Measurements from ENCODE around the gene TSSK3. TPM values are rescaled to one million over a fixed set of nuclear protein-coding genes. Genes with fewer than 3 reads are reported as not detected.

Gene TSSK3
- total and polyA plus RNA-seq, 9 of the 15 experiments (the other 6 are each of a cell fraction or from before 2014, with no cell fraction given) = 0.27 to 2.8 (median 1.9) TPM

DNA sequence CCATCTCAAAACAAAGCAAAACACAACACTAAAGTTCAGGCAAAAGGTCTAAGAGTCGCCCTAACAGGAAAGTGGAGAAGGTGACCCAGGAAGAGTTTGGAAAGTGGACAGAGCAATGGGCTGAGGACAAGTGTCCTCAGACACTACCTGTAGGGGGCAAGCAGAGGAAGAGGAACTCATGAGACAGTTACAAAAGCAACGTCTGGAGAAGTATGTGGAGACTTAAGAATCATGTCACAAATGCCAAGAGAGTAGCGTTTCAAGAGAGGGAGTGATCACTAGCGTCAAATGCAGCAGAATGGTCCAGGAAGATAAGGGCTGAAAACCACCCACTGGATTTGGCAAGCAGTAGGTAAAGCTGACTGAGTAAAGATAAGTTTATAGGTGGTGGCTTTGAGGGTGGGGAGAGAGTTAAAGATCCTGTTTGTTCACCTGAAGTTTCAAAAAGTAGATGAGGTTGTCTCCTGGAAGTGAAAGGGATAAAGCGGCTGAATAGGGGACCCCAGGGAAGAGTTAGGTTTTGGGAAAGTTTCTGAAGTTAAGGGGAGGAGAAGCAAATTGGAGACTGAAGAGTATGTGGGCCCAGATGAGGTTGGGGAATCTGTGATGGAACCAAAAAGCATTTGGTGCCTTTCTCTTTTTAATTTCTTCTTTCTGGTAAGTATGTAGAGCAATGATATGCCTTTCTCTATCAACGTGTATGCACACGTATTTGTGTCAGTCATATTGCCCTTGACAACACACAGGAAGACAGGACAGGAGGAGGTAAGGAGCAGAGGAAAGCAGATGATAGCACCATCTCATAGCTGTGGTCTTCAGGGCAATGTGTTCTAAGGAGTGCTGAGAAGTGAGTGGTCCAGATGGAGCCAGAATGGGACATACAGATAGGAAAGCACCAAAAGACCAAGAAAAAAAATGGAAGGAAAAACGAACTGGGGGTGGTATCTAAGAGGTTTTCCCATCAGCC lies 28.8 kb downstream of the TSSK3 start (continued):
- peak; percentile 72 for TF ChIP-seq CCNT2 (IDR thresholded peaks at IDR 0.05; ENCODE audit: borderline replicate concordance, extremely low read depth, insufficient read length, low read depth, low read length)
- peak; percentile 98 for TF ChIP-seq TEAD4 (IDR thresholded peaks at IDR 0.05; ENCODE audit: low read length)
- TF ChIP-seq TEAD4 (CRISPR knock-in tag; IDR thresholded peaks at IDR 0.05; ENCODE audit: borderline replicate concordance) = no peak
- no peak for TF ChIP-seq HMGN3 (IDR thresholded peaks at IDR 0.05; ENCODE audit: borderline replicate concordance, extremely low read depth, insufficient read length, low read depth, low read length)
- TF ChIP-seq XRCC5 (IDR thresholded peaks at IDR 0.05; ENCODE audit: low read depth, low read length) = peak; percentile 77
- no peak for TF ChIP-seq ZFP1 (CRISPR knock-in tag; IDR thresholded peaks at IDR 0.05)
- TF ChIP-seq, protein P1, sequence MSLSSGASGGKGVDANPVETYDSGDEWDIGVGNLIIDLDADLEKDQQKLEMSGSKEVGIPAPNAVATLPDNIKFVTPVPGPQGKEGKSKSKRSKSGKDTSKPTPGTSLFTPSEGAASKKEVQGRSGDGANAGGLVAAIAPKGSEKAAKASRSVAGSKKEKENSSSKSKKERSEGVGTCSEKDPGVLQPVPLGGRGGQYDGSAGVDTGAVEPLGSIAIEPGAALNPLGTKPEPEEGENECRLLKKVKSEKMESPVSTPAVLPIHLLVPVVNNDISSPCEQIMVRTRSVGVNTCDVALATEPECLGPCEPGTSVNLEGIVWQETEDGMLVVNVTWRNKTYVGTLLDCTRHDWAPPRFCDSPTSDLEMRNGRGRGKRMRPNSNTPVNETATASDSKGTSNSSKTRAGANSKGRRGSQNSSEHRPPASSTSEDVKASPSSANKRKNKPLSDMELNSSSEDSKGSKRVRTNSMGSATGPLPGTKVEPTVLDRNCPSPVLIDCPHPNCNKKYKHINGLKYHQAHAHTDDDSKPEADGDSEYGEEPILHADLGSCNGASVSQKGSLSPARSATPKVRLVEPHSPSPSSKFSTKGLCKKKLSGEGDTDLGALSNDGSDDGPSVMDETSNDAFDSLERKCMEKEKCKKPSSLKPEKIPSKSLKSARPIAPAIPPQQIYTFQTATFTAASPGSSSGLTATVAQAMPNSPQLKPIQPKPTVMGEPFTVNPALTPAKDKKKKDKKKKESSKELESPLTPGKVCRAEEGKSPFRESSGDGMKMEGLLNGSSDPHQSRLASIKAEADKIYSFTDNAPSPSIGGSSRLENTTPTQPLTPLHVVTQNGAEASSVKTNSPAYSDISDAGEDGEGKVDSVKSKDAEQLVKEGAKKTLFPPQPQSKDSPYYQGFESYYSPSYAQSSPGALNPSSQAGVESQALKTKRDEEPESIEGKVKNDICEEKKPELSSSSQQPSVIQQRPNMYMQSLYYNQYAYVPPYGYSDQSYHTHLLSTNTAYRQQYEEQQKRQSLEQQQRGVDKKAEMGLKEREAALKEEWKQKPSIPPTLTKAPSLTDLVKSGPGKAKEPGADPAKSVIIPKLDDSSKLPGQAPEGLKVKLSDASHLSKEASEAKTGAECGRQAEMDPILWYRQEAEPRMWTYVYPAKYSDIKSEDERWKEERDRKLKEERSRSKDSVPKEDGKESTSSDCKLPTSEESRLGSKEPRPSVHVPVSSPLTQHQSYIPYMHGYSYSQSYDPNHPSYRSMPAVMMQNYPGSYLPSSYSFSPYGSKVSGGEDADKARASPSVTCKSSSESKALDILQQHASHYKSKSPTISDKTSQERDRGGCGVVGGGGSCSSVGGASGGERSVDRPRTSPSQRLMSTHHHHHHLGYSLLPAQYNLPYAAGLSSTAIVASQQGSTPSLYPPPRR (CRISPR knock-in tag; IDR thresholded peaks at IDR 0.05; ENCODE audit: borderline replicate concordance) = 0 out of 2 replicates have a peak, but pooled peaks have one; percentile 53
- TF ChIP-seq, protein P2, sequence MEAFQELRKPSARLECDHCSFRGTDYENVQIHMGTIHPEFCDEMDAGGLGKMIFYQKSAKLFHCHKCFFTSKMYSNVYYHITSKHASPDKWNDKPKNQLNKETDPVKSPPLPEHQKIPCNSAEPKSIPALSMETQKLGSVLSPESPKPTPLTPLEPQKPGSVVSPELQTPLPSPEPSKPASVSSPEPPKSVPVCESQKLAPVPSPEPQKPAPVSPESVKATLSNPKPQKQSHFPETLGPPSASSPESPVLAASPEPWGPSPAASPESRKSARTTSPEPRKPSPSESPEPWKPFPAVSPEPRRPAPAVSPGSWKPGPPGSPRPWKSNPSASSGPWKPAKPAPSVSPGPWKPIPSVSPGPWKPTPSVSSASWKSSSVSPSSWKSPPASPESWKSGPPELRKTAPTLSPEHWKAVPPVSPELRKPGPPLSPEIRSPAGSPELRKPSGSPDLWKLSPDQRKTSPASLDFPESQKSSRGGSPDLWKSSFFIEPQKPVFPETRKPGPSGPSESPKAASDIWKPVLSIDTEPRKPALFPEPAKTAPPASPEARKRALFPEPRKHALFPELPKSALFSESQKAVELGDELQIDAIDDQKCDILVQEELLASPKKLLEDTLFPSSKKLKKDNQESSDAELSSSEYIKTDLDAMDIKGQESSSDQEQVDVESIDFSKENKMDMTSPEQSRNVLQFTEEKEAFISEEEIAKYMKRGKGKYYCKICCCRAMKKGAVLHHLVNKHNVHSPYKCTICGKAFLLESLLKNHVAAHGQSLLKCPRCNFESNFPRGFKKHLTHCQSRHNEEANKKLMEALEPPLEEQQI (IDR thresholded peaks at IDR 0.05) = peak; percentile 91
- TF ChIP-seq, protein P3, sequence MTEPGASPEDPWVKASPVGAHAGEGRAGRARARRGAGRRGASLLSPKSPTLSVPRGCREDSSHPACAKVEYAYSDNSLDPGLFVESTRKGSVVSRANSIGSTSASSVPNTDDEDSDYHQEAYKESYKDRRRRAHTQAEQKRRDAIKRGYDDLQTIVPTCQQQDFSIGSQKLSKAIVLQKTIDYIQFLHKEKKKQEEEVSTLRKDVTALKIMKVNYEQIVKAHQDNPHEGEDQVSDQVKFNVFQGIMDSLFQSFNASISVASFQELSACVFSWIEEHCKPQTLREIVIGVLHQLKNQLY (CRISPR knock-in tag; conservative IDR thresholded peaks at IDR 0.05) = no peak
- TF ChIP-seq CBX5 (IDR thresholded peaks at IDR 0.05; ENCODE audit: borderline replicate concordance, low read depth) = no peak
- no peak for TF ChIP-seq STAG1 (CRISPR knock-in tag; IDR thresholded peaks at IDR 0.05; ENCODE audit: borderline replicate concordance)
- TF ChIP-seq TCF3 (CRISPR knock-in tag; IDR thresholded peaks at IDR 0.05) = peak; percentile 99
- TF ChIP-seq ZBTB9 (CRISPR knock-in tag; IDR thresholded peaks at IDR 0.05) = peak; percentile 67; the same call in 1 of the 2 replicates
- TF ChIP-seq, protein P4, sequence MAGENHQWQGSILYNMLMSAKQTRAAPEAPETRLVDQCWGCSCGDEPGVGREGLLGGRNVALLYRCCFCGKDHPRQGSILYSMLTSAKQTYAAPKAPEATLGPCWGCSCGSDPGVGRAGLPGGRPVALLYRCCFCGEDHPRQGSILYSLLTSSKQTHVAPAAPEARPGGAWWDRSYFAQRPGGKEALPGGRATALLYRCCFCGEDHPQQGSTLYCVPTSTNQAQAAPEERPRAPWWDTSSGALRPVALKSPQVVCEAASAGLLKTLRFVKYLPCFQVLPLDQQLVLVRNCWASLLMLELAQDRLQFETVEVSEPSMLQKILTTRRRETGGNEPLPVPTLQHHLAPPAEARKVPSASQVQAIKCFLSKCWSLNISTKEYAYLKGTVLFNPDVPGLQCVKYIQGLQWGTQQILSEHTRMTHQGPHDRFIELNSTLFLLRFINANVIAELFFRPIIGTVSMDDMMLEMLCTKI (IDR thresholded peaks at IDR 0.05; ENCODE audit: partially characterized antibody) = no peak
